ENCODE results near the gene CBL. TPM values are rescaled to one million over a fixed set of nuclear protein-coding genes. Genes with fewer than 3 reads are reported as not detected.

Gene CBL
- total and polyA plus RNA-seq, 2 donors from 2014 or later = 2.0 to 20.6 TPM

DNA sequence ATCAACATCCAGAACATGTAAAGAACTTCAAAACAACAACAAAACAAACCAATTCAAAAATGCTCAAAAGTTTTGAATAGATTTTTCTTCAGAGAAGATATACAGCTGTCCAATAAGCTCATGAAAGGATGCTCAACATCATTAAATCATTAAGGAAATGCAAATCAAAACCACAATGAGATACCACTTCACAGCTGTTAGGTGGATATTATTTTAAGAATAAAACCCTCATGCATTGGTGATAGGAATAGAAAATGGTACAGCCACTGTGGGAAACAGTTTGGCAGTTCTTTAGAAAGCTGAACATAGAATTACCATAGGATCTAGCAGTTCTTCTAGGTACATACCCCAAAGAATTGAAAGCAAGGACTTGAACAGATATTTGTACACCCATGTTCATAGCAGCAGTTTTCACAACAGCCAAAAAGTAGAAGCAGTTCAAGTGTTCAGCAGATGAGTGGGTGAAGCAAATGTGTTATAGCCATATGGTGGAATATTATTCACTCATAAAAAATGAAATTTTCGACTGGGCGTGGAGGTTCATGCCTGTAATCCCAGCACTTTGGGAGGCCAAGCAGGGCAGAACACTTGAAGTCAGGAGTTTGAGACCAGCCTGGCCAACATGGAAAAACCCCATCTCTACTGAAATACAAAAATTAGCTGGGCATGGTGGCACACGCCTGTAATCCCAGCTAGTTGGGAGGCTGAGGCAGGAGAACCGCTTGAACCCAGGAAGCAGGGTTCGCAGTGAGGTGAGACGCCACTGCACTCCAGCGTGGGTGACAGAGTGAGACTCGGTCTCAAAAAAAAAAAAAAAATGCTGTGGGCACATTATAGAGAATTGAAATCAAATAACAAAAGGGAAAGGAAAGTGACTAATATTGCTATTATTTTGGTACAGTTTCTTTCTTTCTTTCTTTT, 42.9 kb downstream of the CBL start:
- Histone ChIP-seq H3K4me3 (ENCODE audit: low read length in 3 of 3) (no peak overlapping the region), H3K36me3 (ENCODE audit: control insufficient read depth in 2 of 3, insufficient read depth in 3 of 3, low read length in 3 of 3) (no peaks in the 10 kb centered on the region), H3K4me1 (ENCODE audit: control insufficient read depth in 2 of 3, insufficient read depth in 2 of 3, low read depth in 1 of 3, low read length in 3 of 3) (no peaks in the 10 kb centered on the region), H3K9ac (ENCODE audit: low read length in 3 of 3) (no peak overlapping the region), H3K27ac (ENCODE audit: low read depth in 2 of 2, low read length in 2 of 2) (no peak overlapping the region), H3K9me3 (ENCODE audit: control insufficient read depth in 2 of 3, insufficient read depth in 1 of 3, low read length in 3 of 3) (no peaks in the 10 kb centered on the region), H3K27me3 (ENCODE audit: control insufficient read depth, insufficient read depth, low read length) (no peaks in the 10 kb centered on the region)
- TF ChIP-seq, protein P1, sequence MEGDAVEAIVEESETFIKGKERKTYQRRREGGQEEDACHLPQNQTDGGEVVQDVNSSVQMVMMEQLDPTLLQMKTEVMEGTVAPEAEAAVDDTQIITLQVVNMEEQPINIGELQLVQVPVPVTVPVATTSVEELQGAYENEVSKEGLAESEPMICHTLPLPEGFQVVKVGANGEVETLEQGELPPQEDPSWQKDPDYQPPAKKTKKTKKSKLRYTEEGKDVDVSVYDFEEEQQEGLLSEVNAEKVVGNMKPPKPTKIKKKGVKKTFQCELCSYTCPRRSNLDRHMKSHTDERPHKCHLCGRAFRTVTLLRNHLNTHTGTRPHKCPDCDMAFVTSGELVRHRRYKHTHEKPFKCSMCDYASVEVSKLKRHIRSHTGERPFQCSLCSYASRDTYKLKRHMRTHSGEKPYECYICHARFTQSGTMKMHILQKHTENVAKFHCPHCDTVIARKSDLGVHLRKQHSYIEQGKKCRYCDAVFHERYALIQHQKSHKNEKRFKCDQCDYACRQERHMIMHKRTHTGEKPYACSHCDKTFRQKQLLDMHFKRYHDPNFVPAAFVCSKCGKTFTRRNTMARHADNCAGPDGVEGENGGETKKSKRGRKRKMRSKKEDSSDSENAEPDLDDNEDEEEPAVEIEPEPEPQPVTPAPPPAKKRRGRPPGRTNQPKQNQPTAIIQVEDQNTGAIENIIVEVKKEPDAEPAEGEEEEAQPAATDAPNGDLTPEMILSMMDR (IDR thresholded peaks at IDR 0.05; ENCODE audit: borderline replicate concordance, extremely low read depth, insufficient read depth) = no peak
- FAIRE-seq (no peak), DNase-seq (no peak)
- intact Hi-C loops (cut with DNase I) = no loop called here

DNA sequence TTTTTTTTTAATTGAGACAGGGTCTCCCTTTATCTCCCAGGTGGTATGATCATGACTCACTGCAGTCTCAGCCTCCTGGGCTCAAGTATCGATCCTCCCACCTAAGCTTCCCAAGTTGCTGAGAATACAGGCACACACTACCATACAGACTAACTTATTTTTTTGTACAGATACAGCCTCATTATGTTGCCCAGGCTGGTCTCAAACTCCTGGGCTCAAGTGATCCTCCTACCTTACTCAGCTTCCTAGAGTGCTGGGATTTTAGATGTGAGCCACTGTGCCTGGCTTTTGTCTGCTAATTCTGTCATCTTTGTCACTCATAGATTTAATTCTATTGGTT, 43.5 kb downstream of the CBL start:
- H3K9me3 ChIP-seq (ENCODE audit: control insufficient read depth in 2 of 3, insufficient read depth in 1 of 3, low read length in 3 of 3) = no peaks in the 10 kb centered on the region
- TF ChIP-seq, protein P1 (IDR thresholded peaks at IDR 0.05; ENCODE audit: borderline replicate concordance, extremely low read depth, insufficient read depth) = no peak
- H3K27me3 ChIP-seq (ENCODE audit: control insufficient read depth, insufficient read depth, low read length) = no peaks in the 10 kb centered on the region
- DNase-seq = no peak
- H3K4me1 ChIP-seq (ENCODE audit: control insufficient read depth in 2 of 3, insufficient read depth in 2 of 3, low read depth in 1 of 3, low read length in 3 of 3) = no peaks in the 10 kb centered on the region
- H3K9ac ChIP-seq (ENCODE audit: low read length in 3 of 3) = no peak overlapping the region
- no peaks in the 10 kb centered on the region for H3K36me3 ChIP-seq (ENCODE audit: control insufficient read depth in 2 of 3, insufficient read depth in 3 of 3, low read length in 3 of 3)
- intact Hi-C loops (cut with DNase I) = no loop called here
- no peak overlapping the region for H3K4me3 ChIP-seq (ENCODE audit: low read length in 3 of 3)
- no peak for FAIRE-seq
- H3K27ac ChIP-seq (ENCODE audit: low read depth in 2 of 2, low read length in 2 of 2) = no peak overlapping the region

DNA sequence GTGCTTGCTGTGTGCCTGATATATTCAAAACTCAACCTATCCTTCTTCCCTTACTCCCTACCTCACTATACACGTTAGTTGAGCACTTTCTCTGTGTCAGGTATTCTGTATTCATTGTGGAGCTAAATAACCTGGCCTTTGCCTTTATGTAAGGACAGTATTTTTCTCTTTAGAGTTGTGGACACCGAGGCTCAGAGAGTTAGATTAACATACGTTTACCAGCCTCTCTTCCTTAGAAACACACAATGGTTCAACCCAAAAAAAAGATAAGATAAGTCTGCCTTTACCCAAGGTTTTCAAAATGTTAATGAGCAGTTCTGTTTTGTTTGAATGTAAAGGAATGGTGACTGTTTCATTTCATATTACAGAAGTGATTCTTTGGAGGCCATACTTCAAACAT, 45.0 kb downstream of the CBL start:
- no peak for DNase-seq
- H3K4me3 ChIP-seq (ENCODE audit: low read length in 3 of 3) = no peak overlapping the region
- TF ChIP-seq, protein P1 (IDR thresholded peaks at IDR 0.05; ENCODE audit: borderline replicate concordance, extremely low read depth, insufficient read depth) = no peak
- no peak overlapping the region for H3K27ac ChIP-seq (ENCODE audit: low read depth in 2 of 2, low read length in 2 of 2)
- no peaks in the 10 kb centered on the region for H3K36me3 ChIP-seq (ENCODE audit: control insufficient read depth in 2 of 3, insufficient read depth in 3 of 3, low read length in 3 of 3)
- no peaks in the 10 kb centered on the region for H3K9me3 ChIP-seq (ENCODE audit: control insufficient read depth in 2 of 3, insufficient read depth in 1 of 3, low read length in 3 of 3)
- H3K4me1 ChIP-seq (ENCODE audit: control insufficient read depth in 2 of 3, insufficient read depth in 2 of 3, low read depth in 1 of 3, low read length in 3 of 3) = no peaks in the 10 kb centered on the region
- intact Hi-C loops (cut with DNase I) = no loop called here
- no peak overlapping the region for H3K9ac ChIP-seq (ENCODE audit: low read length in 3 of 3)
- H3K27me3 ChIP-seq (ENCODE audit: control insufficient read depth, insufficient read depth, low read length) = no peaks in the 10 kb centered on the region
- no peak for FAIRE-seq

Data from kidney (tissue), 14 donors.